Measurements from ENCODE around the gene RGS6.

DNA sequence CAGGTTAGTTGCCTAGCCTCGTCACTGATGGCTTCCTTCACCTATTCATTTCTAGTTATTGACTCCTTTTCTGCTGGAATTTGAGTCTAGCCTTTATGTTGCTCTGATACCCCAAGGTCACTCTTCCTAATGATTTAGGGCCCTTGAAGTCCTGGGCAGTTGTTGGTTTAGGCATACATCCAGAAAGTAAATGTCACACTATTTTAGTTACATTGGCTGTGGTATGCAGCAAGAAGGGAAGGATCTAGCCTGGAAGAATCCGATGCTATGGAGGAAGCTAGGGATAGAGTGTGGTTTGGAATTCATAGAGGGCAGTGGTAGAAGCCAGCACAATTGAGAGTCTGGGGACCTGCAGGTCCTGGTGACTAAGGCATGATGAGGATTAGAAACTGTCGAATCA, 38.0 kb downstream of the RGS6 start:
- TF ChIP-seq, protein P1, sequence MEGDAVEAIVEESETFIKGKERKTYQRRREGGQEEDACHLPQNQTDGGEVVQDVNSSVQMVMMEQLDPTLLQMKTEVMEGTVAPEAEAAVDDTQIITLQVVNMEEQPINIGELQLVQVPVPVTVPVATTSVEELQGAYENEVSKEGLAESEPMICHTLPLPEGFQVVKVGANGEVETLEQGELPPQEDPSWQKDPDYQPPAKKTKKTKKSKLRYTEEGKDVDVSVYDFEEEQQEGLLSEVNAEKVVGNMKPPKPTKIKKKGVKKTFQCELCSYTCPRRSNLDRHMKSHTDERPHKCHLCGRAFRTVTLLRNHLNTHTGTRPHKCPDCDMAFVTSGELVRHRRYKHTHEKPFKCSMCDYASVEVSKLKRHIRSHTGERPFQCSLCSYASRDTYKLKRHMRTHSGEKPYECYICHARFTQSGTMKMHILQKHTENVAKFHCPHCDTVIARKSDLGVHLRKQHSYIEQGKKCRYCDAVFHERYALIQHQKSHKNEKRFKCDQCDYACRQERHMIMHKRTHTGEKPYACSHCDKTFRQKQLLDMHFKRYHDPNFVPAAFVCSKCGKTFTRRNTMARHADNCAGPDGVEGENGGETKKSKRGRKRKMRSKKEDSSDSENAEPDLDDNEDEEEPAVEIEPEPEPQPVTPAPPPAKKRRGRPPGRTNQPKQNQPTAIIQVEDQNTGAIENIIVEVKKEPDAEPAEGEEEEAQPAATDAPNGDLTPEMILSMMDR (IDR thresholded peaks at IDR 0.05 in 4 of 5, conservative IDR thresholded peaks at IDR 0.05 in 1 of 5), result no peak
- no peak for TF ChIP-seq POLR2A (IDR thresholded peaks at IDR 0.05)

Data from gastrocnemius medialis (tissue), 4 donors.